SK-N-SH (cell line): ENCODE results near the gene NEGR1.

Experiments
- CHD2 ChIP-seq: fragments of 150-350 bp; IDR thresholded peaks from 2 replicates; pipeline ENCODE4 v1.6.1; 2018; ENCODE audit warnings: low read length; ENCODE audit not compliant: partially characterized antibody
- CTCF ChIP-seq: fragments of 200-600 bp; sonication (generic); IDR thresholded peaks from 2 replicates; pipeline ENCODE4 v1.6.1; 2017; ENCODE audit warnings: antibody characterized with exemption, mild to moderate bottlenecking, moderate library complexity
- ELF1 ChIP-seq: IDR thresholded peaks from 2 replicates; pipeline ENCODE4 v1.4.0; 2012
- EP300 ChIP-seq, 2 experiments: IDR thresholded peaks; 2 replicates each; pipeline versions ENCODE4 v1.4.0 to v1.6.1; 2012; ENCODE audit warnings: borderline replicate concordance in 1 of 2, low read depth in 1 of 2, low read length in 1 of 2
- FOSL2 ChIP-seq: IDR thresholded peaks from 2 replicates; pipeline ENCODE4 v1.4.0; 2012; ENCODE audit warnings: low read depth, mild to moderate bottlenecking, moderate library complexity, borderline replicate concordance
- MXI1 ChIP-seq: IDR thresholded peaks from 2 replicates; pipeline ENCODE4 v1.6.1; 2012; ENCODE audit warnings: mild to moderate bottlenecking, low read depth, low read length, improper control_type of control experiment
- POLR2AphosphoS5 ChIP-seq: IDR thresholded peaks from 2 replicates; pipeline ENCODE4 v1.6.1; 2012; ENCODE audit warnings: low read depth, low read length
- SIN3A ChIP-seq: IDR thresholded peaks from 2 replicates; pipeline ENCODE4 v1.6.1; 2012; ENCODE audit warnings: low read depth, mild to moderate bottlenecking, low read length, moderate library complexity, borderline replicate concordance
- SMC3 ChIP-seq: IDR thresholded peaks from 2 replicates; pipeline ENCODE4 v1.6.1; 2012; ENCODE audit warnings: low read depth, low read length, improper control_type of control experiment
- TAF1 ChIP-seq: IDR thresholded peaks from 2 replicates; pipeline ENCODE4 v1.6.1; 2012; ENCODE audit warnings: low read depth, mild to moderate bottlenecking, low read length, moderate library complexity, borderline replicate concordance
- USF1 ChIP-seq: IDR thresholded peaks from 2 replicates; pipeline ENCODE4 v1.4.0; 2012; ENCODE audit warnings: low read depth, borderline replicate concordance
- YY1 ChIP-seq: IDR thresholded peaks from 2 replicates; pipeline ENCODE4 v1.4.0; 2012; ENCODE audit warnings: low read depth, mild to moderate bottlenecking
- TF ChIP-seq, protein P1 (sequence below): fragments of 150-350 bp; IDR thresholded peaks from 2 replicates; pipeline ENCODE4 v1.6.1; 2017; ENCODE audit warnings: antibody characterized with exemption, low read length, low read depth, borderline replicate concordance

GRCh38 chr1:71462247-71462646 is 820.1 kb downstream of the NEGR1 start:
- TF ChIP-seq EP300 (IDR thresholded peaks at IDR 0.05; ENCODE audit: borderline replicate concordance in 1 of 2, low read depth in 1 of 2, low read length in 1 of 2) (no peak), CHD2 (no peak), SIN3A (no peak), POLR2AphosphoS5 (no peak), ELF1 (no peak), CTCF (no peak), FOSL2 (no peak), YY1 (no peak), MXI1 (no peak), USF1 (no peak), TAF1 (no peak), SMC3 (no peak)
- TF ChIP-seq, protein P1, sequence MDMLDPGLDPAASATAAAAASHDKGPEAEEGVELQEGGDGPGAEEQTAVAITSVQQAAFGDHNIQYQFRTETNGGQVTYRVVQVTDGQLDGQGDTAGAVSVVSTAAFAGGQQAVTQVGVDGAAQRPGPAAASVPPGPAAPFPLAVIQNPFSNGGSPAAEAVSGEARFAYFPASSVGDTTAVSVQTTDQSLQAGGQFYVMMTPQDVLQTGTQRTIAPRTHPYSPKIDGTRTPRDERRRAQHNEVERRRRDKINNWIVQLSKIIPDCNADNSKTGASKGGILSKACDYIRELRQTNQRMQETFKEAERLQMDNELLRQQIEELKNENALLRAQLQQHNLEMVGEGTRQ = no peak
